Subcutaneous adipose tissue (tissue), 4 donors: ENCODE data around the gene SMO. TPM values are rescaled to one million over a fixed set of nuclear protein-coding genes. Genes with fewer than 3 reads are reported as not detected.

Experiments
- total RNA-seq, 4 donors: library from RNA; depleted of rRNA; stranded (reverse); fragments of >200 nt; gene quantifications; one replicate each; pipeline ENCODE4 v1.1.0, GENCODE V29; 2016
- TF ChIP-seq, protein P1 (sequence below): fragments of 450-650 bp; IDR thresholded peaks from one replicate; pipeline ENCODE4 v1.5.1; 2016; ENCODE audit warnings: low read depth, mild to moderate bottlenecking, control low read depth, antibody characterized with exemption, moderate library complexity

Gene SMO
- total RNA-seq, 4 donors from 2014 or later: 1.7 to 5.9 (median 4.8) TPM

DNA sequence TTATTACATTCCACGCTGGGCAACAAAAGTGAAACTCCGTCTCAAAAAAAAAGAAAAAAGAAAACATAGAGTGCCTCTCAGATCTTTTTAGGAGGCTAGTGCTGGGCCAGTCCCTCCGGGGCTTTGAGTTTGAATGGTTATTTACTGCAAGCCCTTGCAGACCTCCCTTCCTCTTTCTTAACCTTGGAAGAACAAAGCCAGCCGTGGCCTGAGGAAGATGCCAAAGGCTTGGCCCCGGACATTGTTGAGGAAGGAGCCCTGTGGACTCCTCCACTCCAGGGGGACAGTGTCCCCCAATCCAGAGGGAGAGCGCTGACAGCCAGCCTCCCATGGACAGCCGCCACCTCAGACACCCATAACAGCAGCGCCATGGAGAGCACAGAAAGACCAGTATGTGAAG is 38.9 kb upstream of the SMO start:
- TF ChIP-seq, protein P1, sequence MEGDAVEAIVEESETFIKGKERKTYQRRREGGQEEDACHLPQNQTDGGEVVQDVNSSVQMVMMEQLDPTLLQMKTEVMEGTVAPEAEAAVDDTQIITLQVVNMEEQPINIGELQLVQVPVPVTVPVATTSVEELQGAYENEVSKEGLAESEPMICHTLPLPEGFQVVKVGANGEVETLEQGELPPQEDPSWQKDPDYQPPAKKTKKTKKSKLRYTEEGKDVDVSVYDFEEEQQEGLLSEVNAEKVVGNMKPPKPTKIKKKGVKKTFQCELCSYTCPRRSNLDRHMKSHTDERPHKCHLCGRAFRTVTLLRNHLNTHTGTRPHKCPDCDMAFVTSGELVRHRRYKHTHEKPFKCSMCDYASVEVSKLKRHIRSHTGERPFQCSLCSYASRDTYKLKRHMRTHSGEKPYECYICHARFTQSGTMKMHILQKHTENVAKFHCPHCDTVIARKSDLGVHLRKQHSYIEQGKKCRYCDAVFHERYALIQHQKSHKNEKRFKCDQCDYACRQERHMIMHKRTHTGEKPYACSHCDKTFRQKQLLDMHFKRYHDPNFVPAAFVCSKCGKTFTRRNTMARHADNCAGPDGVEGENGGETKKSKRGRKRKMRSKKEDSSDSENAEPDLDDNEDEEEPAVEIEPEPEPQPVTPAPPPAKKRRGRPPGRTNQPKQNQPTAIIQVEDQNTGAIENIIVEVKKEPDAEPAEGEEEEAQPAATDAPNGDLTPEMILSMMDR: no peak

- TF ChIP-seq, protein P1: no peak
These were observed 38.0 kb upstream of the SMO start for GRCh38 chr7:129150199-129150996.

- TF ChIP-seq, protein P1: no peak
These were observed 30.8 kb upstream of the SMO start for GRCh38 chr7:129157651-129158050.

DNA sequence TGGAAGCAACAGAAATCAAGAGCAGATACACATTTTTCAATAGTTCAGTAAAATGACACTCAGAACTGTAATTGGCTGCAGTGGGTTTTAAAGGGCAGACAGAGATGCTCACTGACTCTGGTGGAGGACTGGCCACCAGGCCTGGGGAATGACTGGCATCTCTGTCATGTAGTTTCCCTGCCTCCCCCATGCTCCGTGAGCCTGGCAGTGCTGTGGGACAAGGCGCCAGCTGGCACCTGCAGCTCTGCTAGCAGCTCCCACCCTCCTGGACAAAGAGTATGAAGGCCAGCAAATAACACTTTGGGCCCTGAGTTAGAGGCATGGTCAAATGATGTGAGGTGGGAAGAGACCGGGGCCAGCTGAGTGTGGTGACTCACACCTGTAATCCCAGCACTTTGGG is 28.9 kb upstream of the SMO start:
- TF ChIP-seq, protein P1: no peak

DNA sequence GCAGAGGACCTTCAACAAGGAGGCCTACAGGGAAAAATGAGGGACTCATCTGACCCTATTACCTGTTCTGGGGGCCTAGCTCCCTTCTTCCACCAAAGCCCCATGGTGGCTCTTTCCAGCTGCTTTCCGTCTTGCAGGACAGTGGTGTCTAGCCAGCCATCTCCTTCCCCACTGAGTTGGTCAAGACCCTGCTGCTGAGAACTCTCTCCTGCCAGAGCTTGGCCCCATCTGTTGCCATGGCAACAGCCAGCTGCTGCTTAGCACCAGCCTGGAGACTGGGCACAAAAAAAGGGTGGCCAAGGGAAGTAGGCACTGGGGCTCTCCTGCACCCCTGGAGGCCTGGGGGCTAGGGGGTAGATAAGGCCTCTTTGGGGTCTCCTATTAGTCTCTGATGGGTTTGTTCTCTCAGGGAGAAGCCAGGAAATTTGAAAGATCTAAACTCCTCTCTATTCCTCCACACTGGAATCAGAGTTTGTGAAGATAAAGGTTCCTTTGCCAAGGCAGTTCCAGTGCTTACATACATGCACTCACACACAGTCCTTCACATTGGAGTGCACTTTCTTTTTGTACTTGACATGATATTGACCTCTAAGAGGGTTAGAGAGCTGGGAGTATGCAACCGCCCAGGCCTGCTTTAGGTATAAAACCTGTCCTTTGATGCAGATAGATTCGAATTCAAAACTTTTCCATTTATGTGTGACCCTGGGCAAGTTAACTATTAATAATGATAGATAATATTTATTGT is 28.1 kb upstream of the SMO start:
- TF ChIP-seq, protein P1: no peak

- TF ChIP-seq, protein P1: no peak
These were observed 26.8 kb upstream of the SMO start for GRCh38 chr7:129161524-129162225.

GRCh38 chr7:129162732-129163131 is 25.7 kb upstream of the SMO start:
- TF ChIP-seq, protein P1: no peak
